Fibroblast of skin of left quadriceps (primary cell): ENCODE measurements around the gene ARMC12.

Experiments used
- DNase-seq, 2 experiments: peaks; one replicate each; pipeline ENCODE4 v3.0.0-alpha.2; 2013; ENCODE audit warnings: low read depth in 2 of 2

The ARMC12 gene

GRCh38 chr6:35776364-35777215, 39.8 kb downstream of the ARMC12 start, which contains the start of gene CLPSL2:
Gene CLPSL2 (plus strand): TSS chr6:35776598. CDS start chr6:35776619, 21 bp downstream.
- DNase-seq = no peak

GRCh38 chr6:35777356-35778102, 40.7 kb downstream of the ARMC12 start:
- no peak for DNase-seq

GRCh38 chr6:35778437-35778836, 41.6 kb downstream of the ARMC12 start:
- no peak for DNase-seq

DNA sequence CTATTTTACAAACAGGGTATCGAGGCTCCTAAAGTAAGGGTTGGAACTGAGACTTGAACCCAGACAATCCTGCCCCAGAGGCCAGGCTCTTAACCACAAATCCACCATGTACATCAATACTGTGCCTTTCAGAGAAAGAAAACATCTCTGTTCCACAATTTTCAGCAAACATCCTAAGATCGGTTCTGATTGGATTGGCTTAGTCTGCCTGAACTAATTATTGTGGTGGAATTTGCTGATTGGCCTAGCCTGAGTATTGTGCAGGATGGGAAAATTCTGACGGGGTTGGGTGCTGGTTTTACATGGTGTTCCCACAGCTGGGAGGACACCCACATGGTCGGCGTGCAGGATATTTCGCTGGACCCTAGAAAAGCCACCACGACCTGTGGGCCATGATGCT, 43.9 kb downstream of the ARMC12 start, which contains the start of gene CLPSL1:
Gene CLPSL1, plus strand, starts transcription at position 301 of the 400 bp plus-strand sequence. Its CDS starts 92 bp downstream, at position 393.
- DNase-seq = no peak

DNA sequence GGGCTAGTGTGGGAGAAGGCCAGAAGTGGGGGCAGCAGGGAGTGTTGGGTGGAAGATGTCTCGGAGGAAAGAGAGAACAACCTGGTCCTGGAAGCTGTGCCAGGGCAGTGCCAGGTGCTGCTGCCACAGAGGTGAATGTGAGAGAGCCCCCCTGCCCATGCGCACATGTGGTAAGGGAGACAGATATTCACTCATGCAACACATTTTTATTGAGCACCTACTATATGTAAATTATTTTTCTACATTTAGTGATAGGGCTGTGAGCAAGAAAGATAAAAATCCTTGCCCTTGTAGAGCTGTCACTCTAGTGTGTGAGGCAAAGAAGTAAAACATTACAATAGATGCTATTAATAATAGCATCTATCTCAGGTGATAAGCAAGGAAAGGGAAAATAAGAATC, 44.5 kb downstream of the ARMC12 start:
- no peak for DNase-seq

DNA sequence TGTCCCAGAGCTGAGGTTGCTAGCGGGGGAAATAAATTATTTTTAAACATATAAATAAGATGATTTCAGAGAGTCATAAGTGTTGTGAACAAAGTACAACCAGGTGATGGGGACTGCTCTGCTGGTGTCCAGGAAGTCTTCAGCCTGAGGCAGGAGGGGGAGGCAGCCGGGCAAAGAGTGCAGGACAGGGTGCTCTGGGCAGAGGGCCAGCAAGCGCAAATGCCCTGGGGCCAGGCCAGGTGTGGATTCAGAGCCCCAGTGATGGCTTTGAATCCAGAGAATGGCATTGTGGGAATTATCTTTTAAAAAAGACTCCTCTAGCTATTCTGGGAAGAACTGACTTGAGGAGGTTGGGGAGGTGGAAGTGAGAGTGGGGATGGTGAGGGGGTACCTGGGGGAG, 45.6 kb downstream of the ARMC12 start:
- DNase-seq = no peak

DNA sequence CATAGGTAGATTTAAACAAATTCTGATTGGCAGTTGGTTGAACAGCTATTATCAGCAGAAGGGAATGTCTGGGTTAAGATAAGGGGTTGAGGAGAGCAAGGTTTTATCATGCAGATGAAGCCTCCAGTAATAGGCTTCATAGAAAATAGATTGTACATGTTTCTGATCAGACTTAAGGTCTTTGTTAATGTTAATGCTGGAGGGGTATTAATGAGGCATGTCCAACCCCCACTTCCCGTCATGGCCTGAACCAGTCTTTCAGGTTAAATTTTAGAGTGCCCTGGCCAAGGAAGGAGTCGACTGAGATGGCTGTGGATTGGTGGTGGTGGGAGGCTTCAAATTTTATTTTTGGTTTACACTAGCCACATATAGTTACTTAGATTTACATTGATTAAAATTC, 47.4 kb downstream of the ARMC12 start:
- no peak for DNase-seq

GRCh38 chr6:35786272-35786671, 49.4 kb downstream of the ARMC12 start:
- DNase-seq = no peak

DNA sequence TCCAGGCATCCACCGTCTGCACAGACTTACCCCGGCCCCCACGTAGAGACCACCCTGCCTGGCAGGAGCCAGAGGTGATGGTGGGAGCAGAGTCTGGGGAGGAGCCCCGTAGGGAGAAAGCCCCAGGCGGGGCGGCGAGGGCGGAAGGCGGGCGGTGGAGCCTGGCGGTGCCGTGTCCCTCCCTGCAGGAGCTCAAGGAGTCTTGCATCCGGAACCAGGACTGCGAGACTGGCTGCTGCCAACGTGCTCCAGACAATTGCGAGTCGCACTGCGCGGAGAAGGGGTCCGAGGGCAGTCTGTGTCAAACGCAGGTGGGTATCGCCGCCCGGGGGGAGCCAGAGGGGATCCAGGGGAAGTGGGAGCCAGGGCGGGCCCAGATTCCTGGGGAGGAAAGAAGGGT, 50.0 kb downstream of the ARMC12 start:
- no peak for DNase-seq

DNA sequence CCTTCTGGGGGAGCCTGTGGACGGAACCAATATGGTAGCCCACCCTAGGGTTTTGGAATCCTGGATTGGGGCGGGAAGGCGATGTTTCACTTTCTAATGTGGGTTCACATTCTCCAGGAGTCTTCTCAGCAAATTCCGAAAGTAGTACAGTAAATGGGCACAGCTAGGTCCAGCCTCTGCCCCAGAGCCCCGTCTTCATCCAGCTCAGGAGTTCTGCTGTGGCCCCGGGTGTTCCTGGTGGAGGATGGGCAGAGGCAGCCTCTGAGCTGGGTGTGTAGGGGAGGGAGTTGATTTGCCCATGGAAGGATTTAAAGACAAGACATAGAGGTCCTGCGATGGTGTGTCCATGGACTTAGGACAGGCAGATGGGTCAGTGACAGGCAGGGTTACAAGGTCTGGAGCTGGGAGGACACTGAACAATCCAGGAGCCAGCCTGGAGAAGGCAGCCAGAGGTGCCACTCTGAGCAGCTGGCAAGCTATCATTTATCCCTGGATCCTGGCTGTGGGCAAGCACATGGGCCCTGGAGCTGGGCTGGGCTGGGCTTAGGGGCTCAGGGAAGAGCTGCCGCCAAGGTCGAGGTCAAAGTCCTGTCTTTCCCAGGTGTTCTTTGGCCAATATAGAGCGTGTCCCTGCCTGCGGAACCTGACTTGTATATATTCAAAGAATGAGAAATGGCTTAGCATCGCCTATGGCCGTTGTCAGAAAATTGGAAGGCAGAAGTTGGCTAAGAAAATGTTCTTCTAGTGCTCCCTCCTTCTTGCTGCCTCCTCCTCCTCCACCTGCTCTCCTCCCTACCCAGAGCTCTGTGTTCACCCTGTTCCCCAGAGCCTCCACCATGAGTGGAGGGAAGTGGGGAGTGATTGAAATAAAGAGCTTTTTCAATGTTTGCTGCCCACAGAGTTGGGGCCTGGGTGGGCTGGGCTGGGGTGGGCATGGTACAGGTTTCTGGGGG, 50.7 kb downstream of the ARMC12 start:
- DNase-seq = no peak

DNA sequence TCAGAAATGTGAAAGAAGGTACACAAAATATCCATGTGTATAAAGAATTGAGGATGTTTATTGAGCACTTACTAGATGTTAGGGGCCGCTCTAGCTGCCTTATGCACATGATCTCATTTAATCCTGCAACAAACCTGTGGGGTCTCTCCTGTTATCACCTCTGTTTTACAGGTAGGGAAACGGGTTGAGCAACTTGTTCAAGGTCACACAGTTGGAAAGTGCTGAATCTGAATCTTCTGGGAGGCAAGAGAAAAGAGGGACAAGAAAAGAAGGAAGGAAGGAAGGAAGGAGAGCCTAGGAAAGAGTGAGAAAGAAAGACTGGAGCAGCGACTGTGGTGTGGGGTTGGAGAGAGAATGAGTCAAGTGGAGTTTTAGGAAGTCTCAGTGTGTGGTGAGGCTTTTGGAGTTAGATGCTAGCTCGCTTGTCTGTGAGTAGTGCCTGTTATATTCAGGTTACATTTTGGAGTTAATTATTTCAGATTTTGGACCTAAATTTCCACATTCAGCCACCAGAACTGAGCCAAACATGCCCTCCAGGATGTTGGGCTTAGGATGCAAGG, 51.7 kb downstream of the ARMC12 start:
- DNase-seq = no peak

DNA sequence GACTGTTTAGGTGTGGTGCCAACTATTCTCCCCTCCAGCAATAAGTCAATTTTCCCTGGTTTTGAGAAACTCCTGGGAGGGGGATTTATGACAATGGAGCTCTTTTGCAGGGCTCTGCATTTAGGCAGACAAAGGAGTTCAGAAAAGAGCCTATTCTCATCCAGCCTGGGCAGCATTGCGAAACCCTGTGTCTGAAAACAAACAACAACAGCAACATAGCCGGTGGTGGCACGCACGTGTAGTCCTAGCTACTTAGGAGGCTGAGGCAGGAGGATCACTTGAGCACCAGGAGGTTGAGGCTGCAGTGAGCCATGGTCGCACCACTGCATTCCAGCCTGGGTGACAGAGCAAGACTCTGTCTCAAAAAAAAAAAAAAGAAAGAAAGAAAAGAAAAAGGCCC, 53.9 kb downstream of the ARMC12 start:
- DNase-seq = no peak

- no peak for DNase-seq
Measured at GRCh38 chr6:35794536-35795452, 58.0 kb downstream of the ARMC12 start.

DNA sequence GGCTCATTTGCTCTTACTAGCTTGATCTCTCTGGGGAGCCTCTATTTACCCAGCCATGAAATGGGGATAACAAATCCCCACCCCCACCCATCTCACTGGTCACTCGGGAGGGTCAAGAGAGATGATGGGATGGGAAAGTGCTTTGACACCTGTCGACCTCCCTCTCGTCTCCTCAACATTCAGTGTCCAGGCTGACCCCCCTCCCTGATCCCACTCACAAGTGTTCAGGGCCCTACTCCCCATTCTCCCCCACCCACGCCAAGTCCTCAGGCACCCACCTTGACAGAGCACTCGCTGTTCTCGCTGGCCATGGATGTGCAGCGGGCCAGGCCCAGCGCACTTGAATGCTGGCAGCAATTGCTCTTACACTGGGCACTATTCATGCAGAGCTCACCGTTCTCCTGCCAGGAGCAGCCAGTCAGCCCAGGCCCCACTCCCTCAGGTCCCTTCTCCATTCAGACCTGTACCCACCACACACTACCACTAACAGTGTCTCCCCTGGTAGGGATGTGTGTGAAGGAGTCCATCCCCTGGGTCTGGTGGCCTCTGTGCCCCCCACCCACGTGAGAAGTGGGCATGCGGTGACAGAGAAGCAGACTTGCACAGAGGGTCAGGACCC, 58.7 kb downstream of the ARMC12 start:
- no peak for DNase-seq

- DNase-seq = no peak
Measured at GRCh38 chr6:35796236-35796635, 59.4 kb downstream of the ARMC12 start.

- no peak for DNase-seq
Measured at GRCh38 chr6:35797837-35798526, 61.1 kb downstream of the ARMC12 start.
